GM19035 (cell line): ENCODE data around the gene SNN.

Experiments used
- ATAC-seq: cut with Tn5 transposase; IDR thresholded peaks from one replicate; pipeline ENCODE4 v1.9.1; 2021; ENCODE audit not compliant: unreplicated experiment

Gene SNN

GRCh38 chr16:11666103-11667055 is 1.9 kb upstream of the SNN start:
- no peak for ATAC-seq

GRCh38 chr16:11667221-11667823 is 933 bp upstream of the SNN start:
- no peak for ATAC-seq

GRCh38 chr16:11668623-11669379 is 546 bp downstream of the SNN start:
- ATAC-seq, result no peak

GRCh38 chr16:11669380-11670146 is 1.3 kb downstream of the SNN start:
- ATAC-seq, result no peak

- peak; percentile 42 for ATAC-seq
Observed at GRCh38 chr16:11670171-11671131, 2.2 kb downstream of the SNN start.

GRCh38 chr16:11671271-11671670 is 3.0 kb downstream of the SNN start:
- ATAC-seq, result no peak

- no peak for ATAC-seq
Observed at GRCh38 chr16:11671676-11672075, 3.4 kb downstream of the SNN start.

- no peak for ATAC-seq
Observed at GRCh38 chr16:11672206-11673090, 4.2 kb downstream of the SNN start.

GRCh38 chr16:11673091-11674000 is 5.1 kb downstream of the SNN start:
- no peak for ATAC-seq

- ATAC-seq, result no peak
Observed at GRCh38 chr16:11674001-11674817, 6.0 kb downstream of the SNN start.

GRCh38 chr16:11674818-11675560 is 6.7 kb downstream of the SNN start:
- no peak for ATAC-seq

- ATAC-seq, result no peak
Observed at GRCh38 chr16:11675561-11676511, 7.6 kb downstream of the SNN start.

- ATAC-seq, result no peak
Observed at GRCh38 chr16:11676799-11677198, 8.5 kb downstream of the SNN start.

GRCh38 chr16:11677451-11677951 is 9.2 kb downstream of the SNN start:
- ATAC-seq, result no peak
